Pons (tissue), 1 donor: ENCODE data around the gene POU2F2.
"Not testable (repeated sequence)": the region's sequence is repeated elsewhere in the genome, so short reads cannot be mapped to it uniquely, and the experiment has no call there.

Experiments used
- DNase-seq: peaks from one replicate; pipeline ENCODE4 v3.0.0-alpha.2; 2016; ENCODE audit warnings: low spot score

POU2F2 gene

GRCh38 chr19:42100241-42100640 is 32.0 kb downstream of the POU2F2 start:
- DNase-seq: not testable (repeated sequence)

GRCh38 chr19:42099336-42099925 is 32.8 kb downstream of the POU2F2 start:
- no peak for DNase-seq

- DNase-seq: no peak
Measured at GRCh38 chr19:42098781-42099180, 33.5 kb downstream of the POU2F2 start.

GRCh38 chr19:42097461-42097860 is 34.8 kb downstream of the POU2F2 start:
- DNase-seq: no peak

- DNase-seq: no peak
Measured at GRCh38 chr19:42096255-42096837, 35.9 kb downstream of the POU2F2 start.

- DNase-seq: no peak
Measured at GRCh38 chr19:42095814-42096230, 36.4 kb downstream of the POU2F2 start.

- no peak for DNase-seq
Measured at GRCh38 chr19:42095142-42095813, 37.0 kb downstream of the POU2F2 start.

GRCh38 chr19:42093926-42094325 is 38.3 kb downstream of the POU2F2 start:
- DNase-seq: no peak

- no peak for DNase-seq
Measured at GRCh38 chr19:42093505-42093904, 38.7 kb downstream of the POU2F2 start.

- no peak for DNase-seq
Measured at GRCh38 chr19:42092350-42092749, 39.9 kb downstream of the POU2F2 start.

- no peak for DNase-seq
Measured at GRCh38 chr19:42091742-42092141, 40.5 kb downstream of the POU2F2 start.

- DNase-seq: no peak
Measured at GRCh38 chr19:42091300-42091699, 40.9 kb downstream of the POU2F2 start.

GRCh38 chr19:42090672-42091071 is 41.6 kb downstream of the POU2F2 start:
- DNase-seq: no peak

GRCh38 chr19:42089772-42090171 is 42.5 kb downstream of the POU2F2 start:
- no peak for DNase-seq

GRCh38 chr19:42089191-42089750 is 43.0 kb downstream of the POU2F2 start:
- DNase-seq: no peak

GRCh38 chr19:42088471-42089190 is 43.6 kb downstream of the POU2F2 start:
- DNase-seq: no peak

- no peak for DNase-seq
Measured at GRCh38 chr19:42086770-42087550, 45.3 kb downstream of the POU2F2 start.

GRCh38 chr19:42086188-42086736 is 46.0 kb downstream of the POU2F2 start:
- no peak for DNase-seq

GRCh38 chr19:42083537-42083936 is 48.7 kb downstream of the POU2F2 start:
- no peak for DNase-seq

- DNase-seq: peak; percentile 21
Measured at GRCh38 chr19:42081584-42082203, 50.6 kb downstream of the POU2F2 start.
